Stomach (tissue), 9 donors: ENCODE measurements around the gene FAM83B. TPM values are rescaled to one million over a fixed set of nuclear protein-coding genes. Genes with fewer than 3 reads are reported as not detected.

ENCODE experiments used
- DNase-seq, 2 donors: peaks; one replicate each; pipeline versions ENCODE4 v3.0.0 to v3.0.0-alpha.2; 2013 to 2019
- H3K27ac ChIP-seq, 5 donors: fragments of 200-600 bp in 4 of 5; sonication (generic) in 4 of 5; one replicate each; pipeline ENCODE4 v1.5.1; 2013 to 2019; ENCODE audit warnings: mild to moderate bottlenecking in 1 of 5, moderate library complexity in 1 of 5
- H3K27me3 ChIP-seq, 3 donors: fragments of 200-600 bp; sonication (generic); one replicate each; pipeline ENCODE4 v1.5.1; 2017 to 2019; ENCODE audit warnings: mixed run types in 1 of 3
- H3K36me3 ChIP-seq, 4 donors: fragments of 200-600 bp; sonication (generic); 1 replicate in 3 of 4; 2 replicates in 1 of 4; pipeline ENCODE4 v1.5.1; 2016 to 2019
- H3K4me1 ChIP-seq, 4 donors: fragments of 200-600 bp; sonication (generic); one replicate each; pipeline ENCODE4 v1.5.1; 2016 to 2019
- H3K4me3 ChIP-seq, 4 donors: fragments of 200-600 bp; sonication (generic) in 3 of 4; one replicate each; pipeline ENCODE4 v1.5.1; 2016 to 2019; ENCODE audit warnings: mild to moderate bottlenecking in 1 of 4
- H3K9me3 ChIP-seq, 4 donors: fragments of 200-600 bp; sonication (generic); one replicate each; pipeline ENCODE4 v1.5.1; 2016 to 2019
- EP300 ChIP-seq: sonication (generic); formaldehyde crosslinking; IDR thresholded peaks from one replicate; pipeline ENCODE4 v1.6.1; 2017; ENCODE audit warnings: antibody characterized with exemption
- POLR2A ChIP-seq, 4 donors: fragments of 450-650 bp; IDR thresholded peaks; one replicate each; pipeline ENCODE4 v1.6.1; 2016; ENCODE audit warnings: antibody characterized with exemption in 4 of 4, control low read depth in 2 of 4, mild to moderate bottlenecking in 1 of 4, moderate library complexity in 1 of 4
- POLR2AphosphoS5 ChIP-seq, 3 donors: sonication (generic); formaldehyde crosslinking; IDR thresholded peaks; one replicate each; pipeline ENCODE4 v1.6.1; 2016; ENCODE audit warnings: antibody characterized with exemption in 3 of 3
- WGBS, 5 donors: extraction: QIAGEN DNeasy Blood & Tissue Kit in 3 of 5; methylation state at CpG; one replicate each; pipeline versions ENCODE4 v1.1.5 to v1.1.7; 2013 to 2018; 5-methylcytosine and 5-hydroxymethylcytosine counted together
- intact Hi-C: fragments of 100-400 bp; cut with DNase I; formaldehyde crosslinking; loops from one replicate; pipeline ENCODE4 v1.15.1; 2023; ENCODE audit warnings: low total_unique reads
- polyA plus RNA-seq, 3 donors: library from polyadenylated mRNA; stranded (reverse); fragments of 200-250 nt; gene quantifications; one replicate each; pipeline ENCODE4 v1.2.3, GENCODE V29; 2013
- total RNA-seq, 5 donors: library from RNA; depleted of rRNA; stranded (reverse); fragments of >200 nt; gene quantifications; one replicate each; pipeline versions ENCODE4 v1.1.0 to v1.2.3, GENCODE V29; 2014 to 2016
- TF ChIP-seq, protein P1 (sequence below), 7 experiments: fragments of 450-650 bp in 4 of 7; fragments of 200-600 bp in 3 of 7; sonication (generic) in 3 of 7; IDR thresholded peaks; one replicate each; pipeline ENCODE4 v1.5.1; 2016 to 2019; ENCODE audit warnings: antibody characterized with exemption in 7 of 7, control low read depth in 2 of 7, mild to moderate bottlenecking in 1 of 7
- donor health status: healthy with polysubstance abuse.
- donor health status: Bipolar disorder and iron deficiency.
- donor health status: healthy.

The FAM83B gene
- total and polyA plus RNA-seq, 8 donors = 0.44 to 19.3 (median 6.4) TPM

- no peak overlapping the region for H3K4me3 ChIP-seq
- H3K27ac ChIP-seq = peak overlapping the region in 3 of 5 donors; percentile 13 to 61 (median 56)
- H3K4me1 ChIP-seq = no peaks in the 10 kb centered on the region
- TF ChIP-seq, protein P1, sequence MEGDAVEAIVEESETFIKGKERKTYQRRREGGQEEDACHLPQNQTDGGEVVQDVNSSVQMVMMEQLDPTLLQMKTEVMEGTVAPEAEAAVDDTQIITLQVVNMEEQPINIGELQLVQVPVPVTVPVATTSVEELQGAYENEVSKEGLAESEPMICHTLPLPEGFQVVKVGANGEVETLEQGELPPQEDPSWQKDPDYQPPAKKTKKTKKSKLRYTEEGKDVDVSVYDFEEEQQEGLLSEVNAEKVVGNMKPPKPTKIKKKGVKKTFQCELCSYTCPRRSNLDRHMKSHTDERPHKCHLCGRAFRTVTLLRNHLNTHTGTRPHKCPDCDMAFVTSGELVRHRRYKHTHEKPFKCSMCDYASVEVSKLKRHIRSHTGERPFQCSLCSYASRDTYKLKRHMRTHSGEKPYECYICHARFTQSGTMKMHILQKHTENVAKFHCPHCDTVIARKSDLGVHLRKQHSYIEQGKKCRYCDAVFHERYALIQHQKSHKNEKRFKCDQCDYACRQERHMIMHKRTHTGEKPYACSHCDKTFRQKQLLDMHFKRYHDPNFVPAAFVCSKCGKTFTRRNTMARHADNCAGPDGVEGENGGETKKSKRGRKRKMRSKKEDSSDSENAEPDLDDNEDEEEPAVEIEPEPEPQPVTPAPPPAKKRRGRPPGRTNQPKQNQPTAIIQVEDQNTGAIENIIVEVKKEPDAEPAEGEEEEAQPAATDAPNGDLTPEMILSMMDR (IDR thresholded peaks at IDR 0.05) = no peak
- TF ChIP-seq EP300 = no peak
- TF ChIP-seq POLR2AphosphoS5 (IDR thresholded peaks at IDR 0.05) = peak in 1 of 3 donors; percentile 76
- H3K9me3 ChIP-seq = peaks cover 0 to 3% (median 0%) of the 10 kb centered on the region in 4 donors
- H3K27me3 ChIP-seq = no peaks in the 10 kb centered on the region
- WGBS, 5 donors = 27 to 53% (median 35%) methylated on average over 3 of the region's 3 CpGs
- intact Hi-C loops = no loop called here
- peak; percentile 44 to 91 for DNase-seq
- no peaks in the 10 kb centered on the region for H3K36me3 ChIP-seq
Measured at GRCh38 chr6:54856129-54856528, 9.6 kb downstream of the FAM83B start.

DNA sequence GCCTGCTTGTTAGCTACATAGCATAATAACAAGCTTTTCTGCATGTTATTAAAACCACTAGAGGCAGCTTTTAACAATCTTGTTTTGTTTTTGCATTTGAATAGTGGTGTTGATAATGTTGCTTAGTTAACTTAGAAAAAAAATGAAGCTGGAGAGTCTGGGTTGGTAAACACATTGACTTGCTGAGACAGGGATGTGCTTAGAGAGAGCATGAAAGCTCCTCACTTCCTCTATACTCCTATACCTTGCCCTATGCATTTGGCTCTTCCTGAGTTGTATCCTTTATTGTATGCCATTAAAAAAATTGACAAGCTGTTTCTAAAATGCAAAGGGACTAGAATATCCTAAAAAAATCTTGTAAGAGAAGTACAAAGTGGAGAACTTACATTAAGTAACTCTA lies 13.6 kb downstream of the FAM83B start:
- no peak for DNase-seq
- TF ChIP-seq, protein P1 (IDR thresholded peaks at IDR 0.05) = no peak
- TF ChIP-seq EP300 (no peak), POLR2A (IDR thresholded peaks at IDR 0.05) (no peak), POLR2AphosphoS5 (IDR thresholded peaks at IDR 0.05) (no peak)
- H3K9me3 ChIP-seq = no peaks in the 10 kb centered on the region
- no peaks in the 10 kb centered on the region for H3K27me3 ChIP-seq
- H3K4me3 ChIP-seq = no peak overlapping the region
- H3K36me3 ChIP-seq = no peaks in the 10 kb centered on the region
- H3K4me1 ChIP-seq = no peaks in the 10 kb centered on the region
- intact Hi-C loops = no loop called here
- no peak overlapping the region for H3K27ac ChIP-seq

GRCh38 chr6:54860739-54861138 lies 14.2 kb downstream of the FAM83B start:
- no peaks in the 10 kb centered on the region for H3K9me3 ChIP-seq
- no peaks in the 10 kb centered on the region for H3K4me1 ChIP-seq
- 88 to 92% (median 90%) methylated on average over 5 of the region's 5 CpGs for WGBS, 5 donors
- no peak for TF ChIP-seq POLR2AphosphoS5 (IDR thresholded peaks at IDR 0.05)
- TF ChIP-seq, protein P1 (IDR thresholded peaks at IDR 0.05) = no peak
- TF ChIP-seq POLR2A (IDR thresholded peaks at IDR 0.05) = no peak
- TF ChIP-seq EP300 = no peak
- DNase-seq = no peak
- no peak overlapping the region for H3K4me3 ChIP-seq
- H3K27me3 ChIP-seq = no peaks in the 10 kb centered on the region
- no peak overlapping the region for H3K27ac ChIP-seq
- no peaks in the 10 kb centered on the region for H3K36me3 ChIP-seq
- intact Hi-C loops = no loop called here

DNA sequence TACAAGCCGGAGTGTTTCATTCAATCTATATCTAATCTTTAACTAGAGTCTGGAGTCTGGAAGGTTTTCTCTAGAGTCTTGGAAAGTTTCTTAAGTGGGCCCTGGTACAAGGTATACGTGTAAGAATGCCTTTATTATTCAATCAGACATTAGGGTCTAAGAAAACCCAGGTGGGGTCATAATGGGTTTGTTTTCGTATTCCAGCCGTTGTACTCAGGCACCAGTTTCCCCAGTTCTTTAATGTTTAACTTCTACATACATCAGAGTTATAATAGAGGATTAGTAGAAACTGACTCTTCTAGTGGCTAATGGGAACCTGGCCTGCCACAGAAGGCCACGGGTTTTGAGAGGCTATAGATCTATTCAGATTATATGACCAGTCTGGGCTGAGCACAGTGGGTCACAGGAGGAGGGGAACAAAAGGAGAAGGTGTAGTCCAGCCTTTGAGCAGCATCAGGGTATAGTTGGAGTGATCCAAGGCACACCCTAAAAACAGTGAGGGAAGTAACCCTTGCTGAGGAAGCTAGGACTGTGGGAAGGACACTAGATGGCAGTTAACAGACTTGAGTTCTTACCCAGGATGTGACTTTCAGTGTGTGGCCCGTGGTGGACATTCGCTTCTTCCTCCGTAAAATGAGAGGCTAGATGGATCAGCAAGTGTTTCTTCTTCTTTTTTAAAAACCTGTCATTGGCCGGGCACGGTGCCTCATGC lies 15.5 kb downstream of the FAM83B start:
- DNase-seq = peak in 1 of 2 donors; percentile 65
- intact Hi-C loops = no loop called here
- Histone ChIP-seq H3K4me3 (no peak overlapping the region), H3K27me3 (no peaks in the 10 kb centered on the region), H3K9me3 (no peaks in the 10 kb centered on the region), H3K4me1 (no peaks in the 10 kb centered on the region), H3K36me3 (no peaks in the 10 kb centered on the region), H3K27ac (peak overlapping the region in 2 of 5 donors; percentile 25 to 79)
- WGBS, 5 donors = 60 to 76% (median 64%) methylated on average over 10 of the region's 10 CpGs
- no peak for TF ChIP-seq POLR2AphosphoS5 (IDR thresholded peaks at IDR 0.05)

GRCh38 chr6:54864272-54864671 lies 17.7 kb downstream of the FAM83B start:
- DNase-seq = no peak
- WGBS, 5 donors = 47 to 60% (median 57%) methylated on average over 2 of the region's 2 CpGs
- intact Hi-C loops = no loop called here
- Histone ChIP-seq H3K4me3 (no peak overlapping the region), H3K9me3 (no peaks in the 10 kb centered on the region), H3K27me3 (no peaks in the 10 kb centered on the region), H3K4me1 (no peaks in the 10 kb centered on the region), H3K36me3 (no peaks in the 10 kb centered on the region), H3K27ac (no peak overlapping the region)
- TF ChIP-seq, protein P1 (IDR thresholded peaks at IDR 0.05) = no peak
- TF ChIP-seq POLR2AphosphoS5 (IDR thresholded peaks at IDR 0.05) (no peak), EP300 (no peak), POLR2A (IDR thresholded peaks at IDR 0.05) (no peak)
